HepG2 (cell line): Measurements from ENCODE around the gene GPR37L1.

ENCODE experiments used
- CC2D1A ChIP-seq: sonication (generic); formaldehyde crosslinking; IDR thresholded peaks from 2 replicates; pipeline ENCODE4 v1.8.1; 2023; ENCODE audit warnings: mild to moderate bottlenecking, missing genetic modification reagents
- ELF4 ChIP-seq: sonication (generic); formaldehyde crosslinking; IDR thresholded peaks from 2 replicates; pipeline ENCODE4 v1.5.0; 2020; ENCODE audit warnings: missing genetic modification reagents, mild to moderate bottlenecking, moderate library complexity, borderline replicate concordance
- FOXM1 ChIP-seq: sonication (generic); formaldehyde crosslinking; IDR thresholded peaks from 2 replicates; pipeline ENCODE4 v1.5.0; 2020; ENCODE audit warnings: missing genetic modification reagents
- HDAC6 ChIP-seq: fragments of 200-600 bp; sonication (generic); IDR thresholded peaks from 2 replicates; pipeline ENCODE4 v1.7.0; 2017; ENCODE audit warnings: mild to moderate bottlenecking, antibody characterized with exemption, low read length, low read depth
- JUN ChIP-seq: sonication (generic); formaldehyde crosslinking; IDR thresholded peaks from 2 replicates; pipeline ENCODE4 v1.4.0; 2020; ENCODE audit warnings: mild to moderate bottlenecking, missing genetic modification reagents
- MAFF ChIP-seq: IDR thresholded peaks from 2 replicates; pipeline ENCODE4 v1.6.1; 2011; ENCODE audit warnings: low read depth, low read length, improper control_type of control experiment
- POGZ ChIP-seq: sonication (generic); formaldehyde crosslinking; IDR thresholded peaks from 2 replicates; pipeline ENCODE4 v1.4.0; 2020; ENCODE audit warnings: mild to moderate bottlenecking, missing genetic modification reagents
- SAFB2 ChIP-seq: sonication (generic); formaldehyde crosslinking; IDR thresholded peaks from 2 replicates; pipeline ENCODE4 v1.5.1; 2020; ENCODE audit warnings: missing genetic modification reagents, low read depth, mild to moderate bottlenecking, borderline replicate concordance
- SUZ12 ChIP-seq: fragments of 150-350 bp; IDR thresholded peaks from 2 replicates; pipeline ENCODE4 v1.6.1; 2014; ENCODE audit warnings: low read depth, low read length
- TBX3 ChIP-seq: fragments of 450-650 bp; IDR thresholded peaks from 2 replicates; pipeline ENCODE4 v1.6.1; 2017; ENCODE audit warnings: antibody characterized with exemption, mild to moderate bottlenecking, inconsistent platforms, borderline replicate concordance
- ZBTB7A ChIP-seq: sonication (generic); formaldehyde crosslinking; IDR thresholded peaks from 2 replicates; pipeline ENCODE4 v1.8.0; 2022; ENCODE audit warnings: mild to moderate bottlenecking, missing genetic modification reagents
- TF ChIP-seq, protein P1 (sequence below): sonication (generic); formaldehyde crosslinking; IDR thresholded peaks from 2 replicates; pipeline ENCODE4 v1.5.0; 2020; ENCODE audit warnings: mild to moderate bottlenecking, missing genetic modification reagents, moderate library complexity
- TF ChIP-seq, protein P2 (sequence below): sonication (generic); formaldehyde crosslinking; IDR thresholded peaks from 2 replicates; pipeline ENCODE4 v1.4.0; 2020; ENCODE audit warnings: mild to moderate bottlenecking, missing genetic modification reagents

DNA sequence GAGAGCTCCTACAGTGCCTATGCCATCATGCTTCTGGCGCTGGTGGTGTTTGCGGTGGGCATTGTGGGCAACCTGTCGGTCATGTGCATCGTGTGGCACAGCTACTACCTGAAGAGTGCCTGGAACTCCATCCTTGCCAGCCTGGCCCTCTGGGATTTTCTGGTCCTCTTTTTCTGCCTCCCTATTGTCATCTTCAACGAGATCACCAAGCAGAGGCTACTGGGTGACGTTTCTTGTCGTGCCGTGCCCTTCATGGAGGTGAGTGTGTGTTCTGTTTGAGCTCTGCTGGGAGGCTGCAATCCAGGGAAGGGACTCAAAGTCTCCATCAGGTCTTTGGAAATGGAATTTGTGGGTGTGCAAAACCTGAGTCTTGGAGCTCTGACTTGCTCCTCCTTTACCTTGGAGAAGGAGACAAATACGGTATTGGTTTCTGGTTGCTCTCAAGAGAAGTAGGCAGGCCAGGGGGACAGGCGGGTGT lies 658 bp downstream of the GPR37L1 start:
- TF ChIP-seq SUZ12 (no peak), POGZ (CRISPR knock-in tag) (no peak), FOXM1 (CRISPR knock-in tag) (no peak), ELF4 (CRISPR knock-in tag) (no peak), SAFB2 (CRISPR knock-in tag) (no peak), TBX3 (no peak), JUN (CRISPR knock-in tag) (no peak), CC2D1A (CRISPR knock-in tag) (no peak), HDAC6 (no peak), ZBTB7A (no peak), MAFF (no peak)
- TF ChIP-seq, protein P1, sequence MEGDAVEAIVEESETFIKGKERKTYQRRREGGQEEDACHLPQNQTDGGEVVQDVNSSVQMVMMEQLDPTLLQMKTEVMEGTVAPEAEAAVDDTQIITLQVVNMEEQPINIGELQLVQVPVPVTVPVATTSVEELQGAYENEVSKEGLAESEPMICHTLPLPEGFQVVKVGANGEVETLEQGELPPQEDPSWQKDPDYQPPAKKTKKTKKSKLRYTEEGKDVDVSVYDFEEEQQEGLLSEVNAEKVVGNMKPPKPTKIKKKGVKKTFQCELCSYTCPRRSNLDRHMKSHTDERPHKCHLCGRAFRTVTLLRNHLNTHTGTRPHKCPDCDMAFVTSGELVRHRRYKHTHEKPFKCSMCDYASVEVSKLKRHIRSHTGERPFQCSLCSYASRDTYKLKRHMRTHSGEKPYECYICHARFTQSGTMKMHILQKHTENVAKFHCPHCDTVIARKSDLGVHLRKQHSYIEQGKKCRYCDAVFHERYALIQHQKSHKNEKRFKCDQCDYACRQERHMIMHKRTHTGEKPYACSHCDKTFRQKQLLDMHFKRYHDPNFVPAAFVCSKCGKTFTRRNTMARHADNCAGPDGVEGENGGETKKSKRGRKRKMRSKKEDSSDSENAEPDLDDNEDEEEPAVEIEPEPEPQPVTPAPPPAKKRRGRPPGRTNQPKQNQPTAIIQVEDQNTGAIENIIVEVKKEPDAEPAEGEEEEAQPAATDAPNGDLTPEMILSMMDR (CRISPR knock-in tag), result no peak
- TF ChIP-seq, protein P2, sequence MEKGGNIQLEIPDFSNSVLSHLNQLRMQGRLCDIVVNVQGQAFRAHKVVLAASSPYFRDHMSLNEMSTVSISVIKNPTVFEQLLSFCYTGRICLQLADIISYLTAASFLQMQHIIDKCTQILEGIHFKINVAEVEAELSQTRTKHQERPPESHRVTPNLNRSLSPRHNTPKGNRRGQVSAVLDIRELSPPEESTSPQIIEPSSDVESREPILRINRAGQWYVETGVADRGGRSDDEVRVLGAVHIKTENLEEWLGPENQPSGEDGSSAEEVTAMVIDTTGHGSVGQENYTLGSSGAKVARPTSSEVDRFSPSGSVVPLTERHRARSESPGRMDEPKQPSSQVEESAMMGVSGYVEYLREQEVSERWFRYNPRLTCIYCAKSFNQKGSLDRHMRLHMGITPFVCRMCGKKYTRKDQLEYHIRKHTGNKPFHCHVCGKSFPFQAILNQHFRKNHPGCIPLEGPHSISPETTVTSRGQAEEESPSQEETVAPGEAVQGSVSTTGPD (CRISPR knock-in tag), result no peak
